Measurements from ENCODE around the gene CLPTM1.

DNA sequence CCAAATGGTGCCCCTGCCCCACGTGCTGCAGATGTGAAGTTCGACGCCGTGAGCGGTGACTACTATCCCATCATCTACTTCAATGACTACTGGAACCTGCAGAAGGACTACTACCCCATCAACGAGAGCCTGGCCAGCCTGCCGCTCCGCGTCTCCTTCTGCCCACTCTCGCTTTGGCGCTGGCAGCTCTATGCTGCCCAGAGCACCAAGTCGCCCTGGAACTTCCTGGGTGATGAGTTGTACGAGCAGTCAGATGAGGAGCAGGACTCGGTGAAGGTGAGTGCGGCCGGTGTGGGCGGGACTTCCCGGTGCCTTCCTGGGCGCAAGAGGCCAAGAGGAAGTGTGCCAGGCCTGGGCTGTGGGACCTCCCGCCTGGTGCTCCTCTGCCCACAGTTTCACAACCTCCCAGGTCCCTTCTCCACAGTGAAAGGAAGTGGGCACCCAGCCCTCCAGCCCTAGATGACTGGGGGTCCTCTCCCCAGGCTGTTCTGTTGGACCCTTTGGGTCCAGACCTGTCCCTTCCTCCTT lies 32.0 kb downstream of the CLPTM1 start:
- TF ChIP-seq, protein P1, sequence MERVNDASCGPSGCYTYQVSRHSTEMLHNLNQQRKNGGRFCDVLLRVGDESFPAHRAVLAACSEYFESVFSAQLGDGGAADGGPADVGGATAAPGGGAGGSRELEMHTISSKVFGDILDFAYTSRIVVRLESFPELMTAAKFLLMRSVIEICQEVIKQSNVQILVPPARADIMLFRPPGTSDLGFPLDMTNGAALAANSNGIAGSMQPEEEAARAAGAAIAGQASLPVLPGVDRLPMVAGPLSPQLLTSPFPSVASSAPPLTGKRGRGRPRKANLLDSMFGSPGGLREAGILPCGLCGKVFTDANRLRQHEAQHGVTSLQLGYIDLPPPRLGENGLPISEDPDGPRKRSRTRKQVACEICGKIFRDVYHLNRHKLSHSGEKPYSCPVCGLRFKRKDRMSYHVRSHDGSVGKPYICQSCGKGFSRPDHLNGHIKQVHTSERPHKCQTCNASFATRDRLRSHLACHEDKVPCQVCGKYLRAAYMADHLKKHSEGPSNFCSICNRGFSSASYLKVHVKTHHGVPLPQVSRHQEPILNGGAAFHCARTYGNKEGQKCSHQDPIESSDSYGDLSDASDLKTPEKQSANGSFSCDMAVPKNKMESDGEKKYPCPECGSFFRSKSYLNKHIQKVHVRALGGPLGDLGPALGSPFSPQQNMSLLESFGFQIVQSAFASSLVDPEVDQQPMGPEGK (CRISPR knock-in tag; IDR thresholded peaks at IDR 0.05; ENCODE audit: borderline replicate concordance) = no peak
- TF ChIP-seq CSDC2 (CRISPR knock-in tag; IDR thresholded peaks at IDR 0.05) (no peak), ZFP30 (CRISPR knock-in tag; IDR thresholded peaks at IDR 0.05) (no peak), BACH2 (CRISPR knock-in tag; IDR thresholded peaks at IDR 0.05; ENCODE audit: borderline replicate concordance) (no peak)
